Cardiac muscle cell (in vitro differentiated cells and primary cell): ENCODE results near the gene BRAT1. TPM values are rescaled to one million over a fixed set of nuclear protein-coding genes. Genes with fewer than 3 reads are reported as not detected.

Experiments used
- DNase-seq, 2 donors: peaks; one replicate each; pipeline versions ENCODE4 v3.0.0 to v3.0.0-alpha.2; 2010 to 2017; ENCODE audit warnings: low read depth in 1 of 2, low spot score in 1 of 2
- H3K27ac ChIP-seq: fragments of 200-600 bp; sonication (generic); 2 replicates; pipeline ENCODE4 v1.5.1; 2016
- H3K27me3 ChIP-seq: fragments of 200-600 bp; sonication (generic); 2 replicates; pipeline ENCODE4 v1.6.0; 2016; ENCODE audit warnings: control low read depth
- H3K36me3 ChIP-seq: fragments of 200-600 bp; sonication (generic); 2 replicates; pipeline ENCODE4 v1.5.1; 2016; ENCODE audit warnings: control low read depth
- H3K4me1 ChIP-seq: fragments of 200-600 bp; sonication (generic); 2 replicates; pipeline ENCODE4 v1.8.1; 2017; ENCODE audit warnings: low read depth, mild to moderate bottlenecking, mixed run types
- H3K4me3 ChIP-seq: fragments of 200-600 bp; sonication (generic); 2 replicates; pipeline ENCODE4 v1.5.1; 2016; ENCODE audit warnings: mild to moderate bottlenecking
- H3K9me3 ChIP-seq: fragments of 200-600 bp; sonication (generic); 2 replicates; pipeline ENCODE4 v1.5.1; 2017; ENCODE audit warnings: low read depth, mild to moderate bottlenecking, control low read depth
- polyA plus RNA-seq: library from polyadenylated mRNA; unstranded; fragments of >200 nt; fragmentation: Nextera tagmentation; extraction: Ambion mirVana; gene quantifications from 2 replicates; pipeline ENCODE4 v1.2.1, GENCODE V29; 2016
- total RNA-seq: library from RNA; depleted of rRNA; stranded (reverse); fragments of >200 nt; gene quantifications from 2 replicates; pipeline ENCODE4 v1.2.3, GENCODE V29; 2016
- TF ChIP-seq, protein P1 (sequence below): IDR thresholded peaks from 2 replicates; pipeline ENCODE4 v1.5.1; 2012; ENCODE audit warnings: low read depth, mild to moderate bottlenecking, low read length

The BRAT1 gene
- total and polyA plus RNA-seq, 2 experiments from 2014 or later, result 80.5 to 109 TPM

DNA sequence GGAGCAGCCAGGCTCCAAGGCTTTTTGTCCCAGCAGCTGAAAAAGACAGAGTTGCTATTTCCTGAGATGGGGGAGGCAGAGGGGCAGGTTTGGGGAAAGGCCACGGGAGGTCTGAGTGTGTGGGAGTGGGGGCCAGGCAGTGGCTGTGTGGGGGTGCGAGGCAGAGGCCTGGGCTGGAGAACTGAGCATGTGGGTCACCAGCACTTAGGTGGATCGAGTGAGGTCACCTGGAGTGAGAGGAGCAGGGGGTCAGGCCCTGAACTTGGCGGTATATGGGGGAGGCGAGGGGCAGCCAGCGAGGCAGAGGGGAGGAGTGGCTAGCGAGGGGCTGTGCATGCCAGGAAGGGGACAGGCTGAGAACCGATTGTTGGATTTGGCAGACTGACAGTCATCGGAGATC lies 31.8 kb upstream of the BRAT1 start:
- Histone ChIP-seq H3K4me1 (no peaks in the 10 kb centered on the region), H3K36me3 (peaks cover 18% of the 10 kb centered on the region), H3K27ac (no peak overlapping the region), H3K4me3 (no peak overlapping the region), H3K27me3 (no peaks in the 10 kb centered on the region), H3K9me3 (no peaks in the 10 kb centered on the region)
- no peak for DNase-seq
- TF ChIP-seq, protein P1, sequence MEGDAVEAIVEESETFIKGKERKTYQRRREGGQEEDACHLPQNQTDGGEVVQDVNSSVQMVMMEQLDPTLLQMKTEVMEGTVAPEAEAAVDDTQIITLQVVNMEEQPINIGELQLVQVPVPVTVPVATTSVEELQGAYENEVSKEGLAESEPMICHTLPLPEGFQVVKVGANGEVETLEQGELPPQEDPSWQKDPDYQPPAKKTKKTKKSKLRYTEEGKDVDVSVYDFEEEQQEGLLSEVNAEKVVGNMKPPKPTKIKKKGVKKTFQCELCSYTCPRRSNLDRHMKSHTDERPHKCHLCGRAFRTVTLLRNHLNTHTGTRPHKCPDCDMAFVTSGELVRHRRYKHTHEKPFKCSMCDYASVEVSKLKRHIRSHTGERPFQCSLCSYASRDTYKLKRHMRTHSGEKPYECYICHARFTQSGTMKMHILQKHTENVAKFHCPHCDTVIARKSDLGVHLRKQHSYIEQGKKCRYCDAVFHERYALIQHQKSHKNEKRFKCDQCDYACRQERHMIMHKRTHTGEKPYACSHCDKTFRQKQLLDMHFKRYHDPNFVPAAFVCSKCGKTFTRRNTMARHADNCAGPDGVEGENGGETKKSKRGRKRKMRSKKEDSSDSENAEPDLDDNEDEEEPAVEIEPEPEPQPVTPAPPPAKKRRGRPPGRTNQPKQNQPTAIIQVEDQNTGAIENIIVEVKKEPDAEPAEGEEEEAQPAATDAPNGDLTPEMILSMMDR, result no peak

DNA sequence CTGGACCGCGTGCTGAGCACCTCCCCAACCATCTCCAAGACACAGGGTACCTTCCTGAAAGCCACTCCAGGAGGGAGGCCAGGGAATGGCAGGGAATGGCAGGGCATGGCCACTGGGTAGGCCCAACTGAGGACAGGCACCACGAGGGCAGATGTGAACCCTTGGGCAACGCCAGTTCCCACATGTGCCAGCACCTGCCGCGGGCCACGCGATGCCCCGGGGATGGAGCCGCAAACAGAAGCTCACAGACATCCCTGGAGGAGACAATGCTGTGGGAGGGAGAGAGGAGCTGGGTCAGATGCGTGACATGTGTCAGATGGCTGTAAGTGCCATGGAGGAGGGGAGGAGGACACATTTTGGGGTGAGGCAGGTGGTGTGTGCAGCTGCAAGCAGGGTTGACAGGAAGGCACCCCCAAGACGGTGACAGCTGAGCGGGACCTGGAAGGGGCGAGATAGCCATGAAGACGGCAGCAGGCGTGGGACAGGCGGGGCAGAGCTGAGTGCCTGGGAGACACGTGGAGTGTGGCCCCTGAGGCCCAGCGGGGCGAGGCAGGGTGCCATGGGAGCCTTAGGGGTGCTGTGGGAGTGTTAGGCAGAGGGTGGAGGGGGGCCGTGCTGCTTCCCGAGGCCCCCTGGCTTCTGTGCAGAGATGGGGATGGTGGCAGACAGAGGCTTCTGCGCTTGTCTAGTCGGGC lies 31.1 kb upstream of the BRAT1 start:
- H3K4me1 ChIP-seq, result no peaks in the 10 kb centered on the region
- H3K4me3 ChIP-seq, result no peak overlapping the region
- H3K27me3 ChIP-seq, result no peaks in the 10 kb centered on the region
- DNase-seq, result no peak
- H3K9me3 ChIP-seq, result no peaks in the 10 kb centered on the region
- TF ChIP-seq, protein P1, result no peak
- H3K36me3 ChIP-seq, result peaks cover 16% of the 10 kb centered on the region
- H3K27ac ChIP-seq, result no peak overlapping the region

DNA sequence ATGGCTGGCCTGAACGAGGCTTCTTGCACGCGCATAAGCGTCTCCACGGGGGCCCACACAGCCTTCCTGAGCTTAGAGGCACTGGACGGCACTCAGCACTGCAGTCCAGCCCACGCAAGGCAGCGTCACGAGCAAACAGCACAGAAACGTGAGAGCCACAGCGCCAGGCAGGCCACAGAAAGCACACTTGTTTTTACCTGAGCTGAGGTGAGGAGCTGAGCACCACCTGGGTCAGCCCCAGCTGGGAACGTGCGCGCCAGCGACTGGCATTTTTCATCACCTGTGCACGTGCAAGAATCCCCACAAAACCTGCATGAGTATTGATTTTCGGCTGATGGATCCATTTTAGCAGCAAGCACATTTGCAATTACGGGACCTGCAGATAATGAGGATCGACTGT lies 30.1 kb upstream of the BRAT1 start:
- Histone ChIP-seq H3K4me3 (no peak overlapping the region), H3K36me3 (peaks cover 12% of the 10 kb centered on the region), H3K27me3 (no peaks in the 10 kb centered on the region), H3K27ac (no peak overlapping the region), H3K4me1 (no peaks in the 10 kb centered on the region), H3K9me3 (no peaks in the 10 kb centered on the region)
- no peak for DNase-seq
- TF ChIP-seq, protein P1, result no peak

DNA sequence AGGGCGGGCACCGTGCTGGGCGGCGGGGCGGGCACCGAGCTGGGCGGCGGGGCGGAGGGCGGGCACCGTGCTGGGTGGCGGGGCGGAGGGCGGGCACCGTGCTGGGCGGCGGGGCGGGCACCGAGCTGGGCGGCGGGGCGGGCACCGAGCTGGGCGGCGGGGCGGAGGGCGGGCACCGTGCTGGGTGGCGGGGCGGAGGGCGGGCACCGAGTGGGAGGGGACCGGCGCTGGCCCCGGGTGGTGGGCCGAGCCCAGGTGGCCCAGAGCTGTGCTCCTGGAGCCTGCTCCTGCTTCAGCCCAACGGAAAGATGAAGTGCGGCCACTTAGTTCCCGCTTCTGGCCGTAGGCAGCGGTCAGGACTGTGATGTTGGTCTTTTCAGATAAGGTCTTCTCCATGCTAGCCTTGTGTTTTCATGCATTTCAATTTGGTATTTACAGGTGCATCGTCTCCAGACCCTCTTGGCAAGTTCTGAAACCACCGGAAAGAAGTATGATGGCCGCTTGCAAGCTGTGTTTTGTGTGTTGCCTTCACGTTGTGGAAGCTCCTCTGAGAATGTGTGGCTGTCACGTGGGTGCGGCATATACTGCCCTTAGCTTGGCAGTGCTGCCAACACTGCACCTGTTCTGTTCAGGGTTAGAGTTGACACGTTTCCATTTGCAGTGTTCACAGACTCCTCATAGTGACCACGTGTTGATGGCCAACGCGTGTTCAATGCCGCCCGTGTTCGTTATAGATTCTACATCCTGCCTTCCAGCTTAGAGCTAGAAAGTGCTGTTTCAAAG lies 28.7 kb upstream of the BRAT1 start:
- H3K27me3 ChIP-seq, result no peaks in the 10 kb centered on the region
- H3K36me3 ChIP-seq, result peaks cover 9% of the 10 kb centered on the region
- H3K4me3 ChIP-seq, result no peak overlapping the region
- no peak overlapping the region for H3K27ac ChIP-seq
- H3K9me3 ChIP-seq, result no peaks in the 10 kb centered on the region
- TF ChIP-seq, protein P1, result no peak
- DNase-seq, result no peak
- no peaks in the 10 kb centered on the region for H3K4me1 ChIP-seq

DNA sequence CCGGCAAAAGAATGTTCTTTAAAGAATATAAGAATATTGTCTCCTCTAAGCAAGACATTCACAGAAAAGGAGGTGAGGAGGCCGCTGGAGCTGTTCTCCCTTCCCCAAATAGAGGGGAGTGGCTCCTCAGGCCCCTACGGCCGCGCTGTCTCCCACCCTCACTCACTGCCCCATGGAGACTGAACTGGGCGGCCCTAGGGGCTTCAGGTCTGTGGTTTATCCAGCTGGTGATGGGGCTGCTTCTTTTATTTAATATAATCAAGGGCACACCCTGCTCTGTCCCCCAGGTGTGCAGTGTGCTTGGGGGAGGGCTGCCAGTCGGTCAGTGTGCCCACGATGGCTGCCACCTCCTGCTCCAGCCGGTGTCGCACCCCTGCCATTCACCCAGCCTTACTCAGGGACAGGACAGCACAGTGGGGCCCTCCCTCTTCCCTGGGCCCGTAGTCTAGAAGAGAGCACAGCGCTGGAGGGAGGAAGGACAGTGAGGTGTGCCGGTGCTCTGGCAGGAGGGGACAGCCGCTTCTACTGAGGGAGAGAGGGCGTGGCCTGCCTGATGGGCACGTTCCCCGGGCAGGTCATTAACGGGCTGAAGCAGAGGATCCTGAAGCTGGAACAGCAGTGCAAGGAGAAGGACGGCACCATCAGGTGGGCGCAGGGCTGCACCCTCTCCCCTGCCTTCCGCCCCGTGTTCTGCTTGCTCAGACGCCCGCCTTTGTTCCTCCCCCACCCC lies 26.8 kb upstream of the BRAT1 start:
- Histone ChIP-seq H3K27ac (no peak overlapping the region), H3K4me1 (no peaks in the 10 kb centered on the region), H3K4me3 (no peak overlapping the region), H3K36me3 (peaks cover 9% of the 10 kb centered on the region), H3K9me3 (no peaks in the 10 kb centered on the region), H3K27me3 (no peaks in the 10 kb centered on the region)
- TF ChIP-seq, protein P1, result no peak
- DNase-seq, result no peak
